Activated CD4-positive, alpha-beta T cell treated with anti-CD3 and anti-CD28 coated beads for 1 hour (primary cell): ENCODE measurements around the gene KIF21A.
"Not testable (repeated sequence)": the region's sequence is repeated elsewhere in the genome, so short reads cannot be mapped to it uniquely, and the experiment has no call there.

ENCODE experiments used
- DNase-seq: peaks from one replicate; pipeline ENCODE4 v3.0.0-alpha.2; 2020

The KIF21A gene

GRCh38 chr12:39443081-39443928 lies at the start of gene KIF21A:
TSS of gene KIF21A (minus strand) at chr12:39443120. CDS start at chr12:39442970, 150 bp downstream.
- peak; percentile 86 for DNase-seq

GRCh38 chr12:39490500-39491282 lies 47.8 kb upstream of the KIF21A start:
- no peak for DNase-seq

- no peak for DNase-seq
These were observed 40.7 kb upstream of the KIF21A start for GRCh38 chr12:39483597-39483996.

- no peak for DNase-seq
These were observed 40.1 kb upstream of the KIF21A start for GRCh38 chr12:39483042-39483441.

- no peak for DNase-seq
These were observed 34.0 kb upstream of the KIF21A start for GRCh38 chr12:39476894-39477293.

- DNase-seq: no peak
These were observed 33.2 kb upstream of the KIF21A start for GRCh38 chr12:39476121-39476520.

- not testable (repeated sequence) for DNase-seq
These were observed 32.2 kb upstream of the KIF21A start for GRCh38 chr12:39475136-39475535.

GRCh38 chr12:39467432-39467870 lies 24.5 kb upstream of the KIF21A start:
- no peak for DNase-seq

- no peak for DNase-seq
These were observed 22.2 kb upstream of the KIF21A start for GRCh38 chr12:39464976-39465695.

GRCh38 chr12:39461059-39461458 lies 18.1 kb upstream of the KIF21A start:
- no peak for DNase-seq

GRCh38 chr12:39459027-39459434 lies 16.1 kb upstream of the KIF21A start:
- DNase-seq: no peak

GRCh38 chr12:39451977-39452376 lies 9.1 kb upstream of the KIF21A start:
- no peak for DNase-seq

GRCh38 chr12:39448038-39448437 lies 5.1 kb upstream of the KIF21A start:
- DNase-seq: no peak

GRCh38 chr12:39443929-39444209 lies 949 bp upstream of the KIF21A start:
- no peak for DNase-seq

GRCh38 chr12:39442831-39443080 lies 164 bp downstream of the KIF21A start:
- no peak for DNase-seq

- peak; percentile 15 for DNase-seq
These were observed 723 bp downstream of the KIF21A start for GRCh38 chr12:39441963-39442830.

GRCh38 chr12:39441189-39441962 lies 1.5 kb downstream of the KIF21A start:
- no peak for DNase-seq

- DNase-seq: no peak
These were observed 2.1 kb downstream of the KIF21A start for GRCh38 chr12:39440781-39441180.

GRCh38 chr12:39440101-39440500 lies 2.8 kb downstream of the KIF21A start:
- DNase-seq: no peak

- DNase-seq: no peak
These were observed 7.4 kb downstream of the KIF21A start for GRCh38 chr12:39435531-39435930.

GRCh38 chr12:39431797-39432196 lies 11.1 kb downstream of the KIF21A start:
- DNase-seq: no peak
